HG03442 (cell line): ENCODE data around the gene SLC25A53.
A peak's percentile ranks its signal among the peaks of the same experiment; 100 is the strongest.
"Not testable (repeated sequence)": the region's sequence is repeated elsewhere in the genome, so short reads cannot be mapped to it uniquely, and the experiment has no call there.

Source experiments
- ATAC-seq: cut with Tn5 transposase; IDR thresholded peaks from one replicate; pipeline ENCODE4 v1.9.1; 2021; ENCODE audit warnings: mild to moderate bottlenecking, moderate library complexity; ENCODE audit not compliant: unreplicated experiment

SLC25A53 gene

GRCh38 chrX:104075778-104076445 is 80.9 kb downstream of the SLC25A53 start, which contains the start of gene TMSB15C:
TMSB15C (minus strand) TSS chrX:104076236.
- ATAC-seq = peak; percentile 85

- ATAC-seq = not testable (repeated sequence)
Measured at GRCh38 chrX:104062636-104063035, 94.2 kb downstream of the SLC25A53 start.

GRCh38 chrX:104054956-104055355 is 101.9 kb downstream of the SLC25A53 start:
- not testable (repeated sequence) for ATAC-seq
